ENCODE data around the gene PLCB2. TPM values are rescaled to one million over a fixed set of nuclear protein-coding genes. Genes with fewer than 3 reads are reported as not detected.

The PLCB2 gene
- total and polyA plus RNA-seq, 9 of the 15 experiments (the other 6 are each of a cell fraction or from before 2014, with no cell fraction given) = 0.37 to 12.3 (median 8.0) TPM

DNA sequence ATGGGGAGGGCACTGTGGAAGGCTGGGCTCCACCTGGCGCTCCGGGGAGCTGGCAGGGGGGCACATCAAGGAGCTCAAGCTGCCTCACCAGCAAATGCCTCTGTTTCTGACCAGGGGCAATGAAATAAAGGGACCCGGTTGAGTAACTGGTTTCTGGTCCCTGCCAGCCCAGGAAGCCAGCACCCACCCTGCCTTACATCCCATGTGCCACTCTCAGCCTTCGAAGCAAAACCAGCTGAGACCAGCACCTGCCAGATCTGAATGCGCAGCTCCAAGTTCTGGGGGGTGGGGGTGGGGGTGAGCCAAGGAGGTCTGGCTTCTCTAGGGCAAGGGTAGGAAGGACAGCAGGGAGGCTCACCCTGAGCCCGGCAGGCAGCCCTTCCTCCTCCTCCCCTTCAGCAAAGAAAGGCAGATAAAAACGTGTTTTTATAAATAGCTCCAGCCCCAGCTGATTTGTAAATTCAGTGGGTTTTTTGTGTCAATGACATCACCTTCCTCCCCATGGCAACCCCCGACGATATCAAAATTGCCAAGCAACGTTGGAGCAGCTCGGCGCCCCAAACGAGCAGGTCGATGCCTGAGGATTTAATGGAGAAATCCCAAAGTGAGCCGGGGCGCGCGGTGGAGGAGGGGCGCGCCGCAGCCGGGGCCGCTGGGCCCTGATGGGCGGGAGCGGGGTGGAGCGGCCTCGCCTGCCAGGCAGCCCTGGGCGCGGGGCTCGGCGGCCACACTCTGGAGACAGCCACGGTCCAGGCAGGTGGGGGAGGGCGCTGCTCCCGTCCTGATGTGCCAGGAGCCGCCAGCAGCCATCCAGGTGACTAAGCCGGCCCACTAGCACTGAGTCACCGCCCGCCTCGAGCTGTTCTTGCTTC lies 69.0 kb downstream of the PLCB2 start, which contains the start of gene PAK6 (continued):
- TF ChIP-seq, protein P1, sequence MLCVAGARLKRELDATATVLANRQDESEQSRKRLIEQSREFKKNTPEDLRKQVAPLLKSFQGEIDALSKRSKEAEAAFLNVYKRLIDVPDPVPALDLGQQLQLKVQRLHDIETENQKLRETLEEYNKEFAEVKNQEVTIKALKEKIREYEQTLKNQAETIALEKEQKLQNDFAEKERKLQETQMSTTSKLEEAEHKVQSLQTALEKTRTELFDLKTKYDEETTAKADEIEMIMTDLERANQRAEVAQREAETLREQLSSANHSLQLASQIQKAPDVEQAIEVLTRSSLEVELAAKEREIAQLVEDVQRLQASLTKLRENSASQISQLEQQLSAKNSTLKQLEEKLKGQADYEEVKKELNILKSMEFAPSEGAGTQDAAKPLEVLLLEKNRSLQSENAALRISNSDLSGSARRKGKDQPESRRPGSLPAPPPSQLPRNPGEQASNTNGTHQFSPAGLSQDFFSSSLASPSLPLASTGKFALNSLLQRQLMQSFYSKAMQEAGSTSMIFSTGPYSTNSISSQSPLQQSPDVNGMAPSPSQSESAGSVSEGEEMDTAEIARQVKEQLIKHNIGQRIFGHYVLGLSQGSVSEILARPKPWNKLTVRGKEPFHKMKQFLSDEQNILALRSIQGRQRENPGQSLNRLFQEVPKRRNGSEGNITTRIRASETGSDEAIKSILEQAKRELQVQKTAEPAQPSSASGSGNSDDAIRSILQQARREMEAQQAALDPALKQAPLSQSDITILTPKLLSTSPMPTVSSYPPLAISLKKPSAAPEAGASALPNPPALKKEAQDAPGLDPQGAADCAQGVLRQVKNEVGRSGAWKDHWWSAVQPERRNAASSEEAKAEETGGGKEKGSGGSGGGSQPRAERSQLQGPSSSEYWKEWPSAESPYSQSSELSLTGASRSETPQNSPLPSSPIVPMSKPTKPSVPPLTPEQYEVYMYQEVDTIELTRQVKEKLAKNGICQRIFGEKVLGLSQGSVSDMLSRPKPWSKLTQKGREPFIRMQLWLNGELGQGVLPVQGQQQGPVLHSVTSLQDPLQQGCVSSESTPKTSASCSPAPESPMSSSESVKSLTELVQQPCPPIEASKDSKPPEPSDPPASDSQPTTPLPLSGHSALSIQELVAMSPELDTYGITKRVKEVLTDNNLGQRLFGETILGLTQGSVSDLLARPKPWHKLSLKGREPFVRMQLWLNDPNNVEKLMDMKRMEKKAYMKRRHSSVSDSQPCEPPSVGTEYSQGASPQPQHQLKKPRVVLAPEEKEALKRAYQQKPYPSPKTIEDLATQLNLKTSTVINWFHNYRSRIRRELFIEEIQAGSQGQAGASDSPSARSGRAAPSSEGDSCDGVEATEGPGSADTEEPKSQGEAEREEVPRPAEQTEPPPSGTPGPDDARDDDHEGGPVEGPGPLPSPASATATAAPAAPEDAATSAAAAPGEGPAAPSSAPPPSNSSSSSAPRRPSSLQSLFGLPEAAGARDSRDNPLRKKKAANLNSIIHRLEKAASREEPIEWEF (CRISPR knock-in tag; IDR thresholded peaks at IDR 0.05) = no peak
- TF ChIP-seq POLR2G (IDR thresholded peaks at IDR 0.05; ENCODE audit: low read depth, low read length) (peak; percentile 50), HES1 (IDR thresholded peaks at IDR 0.05; ENCODE audit: low read depth) (no peak), NFXL1 (CRISPR knock-in tag; IDR thresholded peaks at IDR 0.05) (no peak), ZKSCAN1 (IDR thresholded peaks at IDR 0.05; ENCODE audit: low read depth, low read length) (no peak), ZEB2 (IDR thresholded peaks at IDR 0.05) (0 out of 2 replicates have a peak, but pooled peaks have one; percentile 37), ZNF778 (CRISPR knock-in tag; IDR thresholded peaks at IDR 0.05) (no peak), ZNF830 (CRISPR knock-in tag; IDR thresholded peaks at IDR 0.05) (no peak), CREM (IDR thresholded peaks at IDR 0.05; ENCODE audit: low read depth) (0 out of 2 replicates have a peak, but pooled peaks have one; percentile 5), JUN (IDR thresholded peaks at IDR 0.05; ENCODE audit: borderline replicate concordance, low read depth, low read length) (0 out of 2 replicates have a peak, but pooled peaks have one; percentile 50), JUN (CRISPR knock-in tag; IDR thresholded peaks at IDR 0.05; ENCODE audit: borderline replicate concordance) (no peak), RBFOX2 (IDR thresholded peaks at IDR 0.05; ENCODE audit: low read depth, low read length) (peak; percentile 48; the same call in 1 of the 2 replicates), CCNT2 (IDR thresholded peaks at IDR 0.05; ENCODE audit: borderline replicate concordance, extremely low read depth, insufficient read length, low read depth, low read length) (peak; percentile 22), STAT6 (CRISPR knock-in tag; IDR thresholded peaks at IDR 0.05) (no peak), NFIC (IDR thresholded peaks at IDR 0.05) (no peak), RBBP5 (IDR thresholded peaks at IDR 0.05; ENCODE audit: borderline replicate concordance, insufficient read depth, low read length, poor library complexity, severe bottlenecking) (peak; percentile 24)
- TF ChIP-seq, protein P2, sequence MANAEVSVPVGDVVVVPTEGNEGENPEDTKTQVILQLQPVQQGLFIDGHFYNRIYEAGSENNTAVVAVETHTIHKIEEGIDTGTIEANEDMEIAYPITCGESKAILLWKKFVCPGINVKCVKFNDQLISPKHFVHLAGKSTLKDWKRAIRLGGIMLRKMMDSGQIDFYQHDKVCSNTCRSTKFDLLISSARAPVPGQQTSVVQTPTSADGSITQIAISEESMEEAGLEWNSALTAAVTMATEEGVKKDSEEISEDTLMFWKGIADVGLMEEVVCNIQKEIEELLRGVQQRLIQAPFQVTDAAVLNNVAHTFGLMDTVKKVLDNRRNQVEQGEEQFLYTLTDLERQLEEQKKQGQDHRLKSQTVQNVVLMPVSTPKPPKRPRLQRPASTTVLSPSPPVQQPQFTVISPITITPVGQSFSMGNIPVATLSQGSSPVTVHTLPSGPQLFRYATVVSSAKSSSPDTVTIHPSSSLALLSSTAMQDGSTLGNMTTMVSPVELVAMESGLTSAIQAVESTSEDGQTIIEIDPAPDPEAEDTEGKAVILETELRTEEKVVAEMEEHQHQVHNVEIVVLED (CRISPR knock-in tag; IDR thresholded peaks at IDR 0.05) = no peak
